SU-DHL-6 (cell line): Measurements from ENCODE around the gene RABGAP1.

Source experiments
- H2AFZ ChIP-seq: fragments of 200-600 bp; sonication (generic); 2 replicates; pipeline ENCODE4 v1.6.1; 2014; ENCODE audit warnings: low read depth, mild to moderate bottlenecking, moderate library complexity, mixed read lengths, antibody characterized with exemption, low read length; ENCODE audit not compliant: severe bottlenecking
- H3F3A ChIP-seq: fragments of 200-600 bp; shearing (Covaris generic); 2 replicates; pipeline ENCODE4 v1.6.0; 2016; ENCODE audit warnings: antibody characterized with exemption, mild to moderate bottlenecking; ENCODE audit not compliant: insufficient read depth
- H3K27ac ChIP-seq: fragments of 200-600 bp; sonication (generic); 2 replicates; pipeline ENCODE4 v1.5.1; 2016; ENCODE audit warnings: low read depth, mild to moderate bottlenecking, low read length, moderate library complexity, mixed read lengths
- H3K27me3 ChIP-seq: fragments of 200-600 bp; sonication (generic), shearing (Covaris generic); 2 replicates; pipeline ENCODE4 v1.6.0; 2014; ENCODE audit warnings: mild to moderate bottlenecking, low read length
- H3K36me3 ChIP-seq: fragments of 200-600 bp; sonication (generic); 2 replicates; pipeline ENCODE4 v1.6.1; 2014; ENCODE audit warnings: mild to moderate bottlenecking, low read length, mixed read lengths
- H3K4me2 ChIP-seq: fragments of 300-600, 200-600 bp; shearing (Covaris generic), sonication (generic); 2 replicates; pipeline ENCODE4 v1.6.0; 2014; ENCODE audit warnings: low read length, low read depth, mild to moderate bottlenecking; ENCODE audit not compliant: poor library complexity, severe bottlenecking
- H3K4me3 ChIP-seq: fragments of 200-600 bp; sonication (generic); 2 replicates; pipeline ENCODE4 v1.5.1; 2014; ENCODE audit warnings: antibody characterized with exemption, low read length, mild to moderate bottlenecking, mixed read lengths; ENCODE audit not compliant: insufficient read depth, poor library complexity, severe bottlenecking
- H3K79me2 ChIP-seq: fragments of 200-600 bp; sonication (generic); 2 replicates; pipeline ENCODE4 v1.6.1; 2014; ENCODE audit warnings: mild to moderate bottlenecking, low read length, moderate library complexity; ENCODE audit not compliant: insufficient read depth
- H3K9ac ChIP-seq: fragments of 200-600 bp; sonication (generic); 2 replicates; pipeline ENCODE4 v1.7.0; 2014; ENCODE audit warnings: mild to moderate bottlenecking, low read length
- H3K9me2 ChIP-seq: fragments of 200-600 bp; sonication (generic); replicated peaks from 2 replicates; pipeline ENCODE4 v1.6.1; 2014; ENCODE audit warnings: low read length; ENCODE audit not compliant: insufficient read depth
- H3K9me3 ChIP-seq: fragments of 200-600 bp; sonication (generic); 2 replicates; pipeline ENCODE4 v1.6.1; 2014; ENCODE audit warnings: low read length, mixed read lengths; ENCODE audit not compliant: insufficient read depth
- H4K20me1 ChIP-seq: fragments of 200-600 bp; sonication (generic); 2 replicates; pipeline ENCODE4 v1.6.1; 2014; ENCODE audit warnings: low read depth, mild to moderate bottlenecking, antibody characterized with exemption, low read length, moderate library complexity, mixed read lengths
- EZH2phosphoT487 ChIP-seq: fragments of 200-600 bp; sonication (generic), shearing (Covaris generic); conservative IDR thresholded peaks from 2 replicates; pipeline ENCODE4 v1.6.1; 2018; ENCODE audit warnings: mild to moderate bottlenecking, antibody characterized with exemption, low read length, moderate library complexity, mixed read lengths
- TF ChIP-seq, protein P1 (sequence below): fragments of 200-600 bp; sonication (generic); IDR thresholded peaks from one replicate; pipeline ENCODE4 v1.5.1; 2017; ENCODE audit warnings: antibody characterized with exemption, mild to moderate bottlenecking, low read length, moderate library complexity; ENCODE audit not compliant: insufficient read depth, poor library complexity, severe bottlenecking

The RABGAP1 gene

DNA sequence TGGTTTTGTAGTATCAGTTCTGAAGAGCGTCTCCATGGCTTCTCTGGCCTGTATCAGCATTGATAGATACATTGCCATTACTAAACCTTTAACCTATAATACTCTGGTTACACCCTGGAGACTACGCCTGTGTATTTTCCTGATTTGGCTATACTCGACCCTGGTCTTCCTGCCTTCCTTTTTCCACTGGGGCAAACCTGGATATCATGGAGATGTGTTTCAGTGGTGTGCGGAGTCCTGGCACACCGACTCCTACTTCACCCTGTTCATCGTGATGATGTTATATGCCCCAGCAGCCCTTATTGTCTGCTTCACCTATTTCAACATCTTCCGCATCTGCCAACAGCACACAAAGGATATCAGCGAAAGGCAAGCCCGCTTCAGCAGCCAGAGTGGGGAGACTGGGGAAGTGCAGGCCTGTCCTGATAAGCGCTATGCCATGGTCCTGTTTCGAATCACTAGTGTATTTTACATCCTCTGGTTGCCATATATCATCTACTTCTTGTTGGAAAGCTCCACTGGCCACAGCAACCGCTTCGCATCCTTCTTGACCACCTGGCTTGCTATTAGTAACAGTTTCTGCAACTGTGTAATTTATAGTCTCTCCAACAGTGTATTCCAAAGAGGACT, 94.2 kb downstream of the RABGAP1 start:
- Histone ChIP-seq H3K36me3 (peaks cover 11% of the 10 kb centered on the region; the same call in 1 of the 2 replicates), H3K9ac (no peak overlapping the region), H2AFZ (no peak overlapping the region), H3K27me3 (no peaks in the 10 kb centered on the region), H3K4me2 (no peak overlapping the region), H3F3A (peaks cover 10% of the 10 kb centered on the region; the same call in 1 of the 2 replicates), H3K27ac (no peak overlapping the region), H3K9me2 (no peaks in the 10 kb centered on the region), H3K9me3 (no peaks in the 10 kb centered on the region), H4K20me1 (no peaks in the 10 kb centered on the region), H3K79me2 (no peaks in the 10 kb centered on the region), H3K4me3 (no peak overlapping the region)
- no peak for TF ChIP-seq EZH2phosphoT487
- TF ChIP-seq, protein P1, sequence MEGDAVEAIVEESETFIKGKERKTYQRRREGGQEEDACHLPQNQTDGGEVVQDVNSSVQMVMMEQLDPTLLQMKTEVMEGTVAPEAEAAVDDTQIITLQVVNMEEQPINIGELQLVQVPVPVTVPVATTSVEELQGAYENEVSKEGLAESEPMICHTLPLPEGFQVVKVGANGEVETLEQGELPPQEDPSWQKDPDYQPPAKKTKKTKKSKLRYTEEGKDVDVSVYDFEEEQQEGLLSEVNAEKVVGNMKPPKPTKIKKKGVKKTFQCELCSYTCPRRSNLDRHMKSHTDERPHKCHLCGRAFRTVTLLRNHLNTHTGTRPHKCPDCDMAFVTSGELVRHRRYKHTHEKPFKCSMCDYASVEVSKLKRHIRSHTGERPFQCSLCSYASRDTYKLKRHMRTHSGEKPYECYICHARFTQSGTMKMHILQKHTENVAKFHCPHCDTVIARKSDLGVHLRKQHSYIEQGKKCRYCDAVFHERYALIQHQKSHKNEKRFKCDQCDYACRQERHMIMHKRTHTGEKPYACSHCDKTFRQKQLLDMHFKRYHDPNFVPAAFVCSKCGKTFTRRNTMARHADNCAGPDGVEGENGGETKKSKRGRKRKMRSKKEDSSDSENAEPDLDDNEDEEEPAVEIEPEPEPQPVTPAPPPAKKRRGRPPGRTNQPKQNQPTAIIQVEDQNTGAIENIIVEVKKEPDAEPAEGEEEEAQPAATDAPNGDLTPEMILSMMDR, result no peak

DNA sequence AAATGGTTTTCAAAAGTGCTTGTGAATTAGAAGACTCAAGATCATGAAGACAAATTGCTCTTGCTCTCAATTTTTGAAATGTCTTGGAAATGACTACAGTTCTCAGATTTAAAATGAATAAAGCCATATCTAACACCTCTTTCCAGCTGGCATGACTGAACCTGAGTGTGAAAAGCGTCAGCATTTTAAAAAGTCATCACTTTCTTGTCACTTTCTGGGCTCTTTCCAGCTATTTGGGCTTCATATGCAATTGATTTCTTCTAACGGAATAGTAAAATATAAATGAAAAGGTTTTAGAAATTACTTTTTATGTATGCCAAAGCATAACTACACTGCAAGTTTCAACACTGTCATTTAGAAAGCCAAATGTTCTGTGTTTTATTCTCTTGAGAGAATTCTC, 95.0 kb downstream of the RABGAP1 start:
- Histone ChIP-seq H4K20me1 (no peaks in the 10 kb centered on the region), H3K9me3 (no peaks in the 10 kb centered on the region), H3K4me2 (no peak overlapping the region), H3K27ac (no peak overlapping the region), H3K9ac (no peak overlapping the region), H2AFZ (no peak overlapping the region), H3K27me3 (no peaks in the 10 kb centered on the region), H3K4me3 (no peak overlapping the region), H3K9me2 (no peaks in the 10 kb centered on the region), H3K79me2 (no peaks in the 10 kb centered on the region), H3F3A (peaks cover 5% of the 10 kb centered on the region; the same call in 1 of the 2 replicates), H3K36me3 (peaks cover 11% of the 10 kb centered on the region; the same call in 1 of the 2 replicates)
- TF ChIP-seq, protein P1, result no peak
- no peak for TF ChIP-seq EZH2phosphoT487

DNA sequence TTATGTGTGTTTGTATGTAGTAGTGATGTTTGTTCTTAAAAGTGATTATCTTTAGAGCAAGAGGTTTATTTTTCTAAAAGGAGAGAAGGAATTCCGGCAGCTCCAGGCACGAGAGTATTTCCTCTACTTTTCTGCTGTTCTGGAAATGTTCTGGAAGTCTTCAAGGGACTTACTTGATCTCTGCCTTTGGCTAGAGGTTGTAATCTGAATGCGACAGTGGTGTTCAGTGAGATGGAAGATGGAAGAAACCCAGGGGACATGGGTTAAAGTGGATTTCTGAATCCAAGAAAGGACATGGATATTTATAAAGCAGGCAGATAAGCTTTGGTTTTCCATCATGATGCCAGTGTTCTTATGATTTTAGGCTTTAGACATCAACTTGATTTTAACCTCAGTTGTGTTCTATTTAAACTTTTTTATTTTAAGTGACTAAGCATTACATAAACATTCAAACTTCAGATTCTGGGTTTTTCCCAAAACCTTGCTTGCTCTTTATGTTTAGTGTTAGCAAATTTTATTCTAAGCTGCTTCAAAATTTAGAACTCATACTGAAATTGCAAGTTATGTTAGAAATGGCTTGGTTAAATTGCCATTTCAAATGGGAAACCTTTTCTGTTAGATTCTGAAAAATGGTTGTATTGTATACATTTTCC, 96.2 kb downstream of the RABGAP1 start:
- Histone ChIP-seq H4K20me1 (no peaks in the 10 kb centered on the region), H3K9me2 (no peaks in the 10 kb centered on the region), H3F3A (0 out of 2 replicates have a peak, but pooled peaks cover 5% of the 10 kb centered on the region), H3K36me3 (peaks cover 11% of the 10 kb centered on the region; the same call in 1 of the 2 replicates), H3K27me3 (no peaks in the 10 kb centered on the region), H3K4me3 (no peak overlapping the region), H3K4me2 (no peak overlapping the region), H2AFZ (no peak overlapping the region), H3K9me3 (no peaks in the 10 kb centered on the region), H3K27ac (no peak overlapping the region), H3K9ac (no peak overlapping the region), H3K79me2 (no peaks in the 10 kb centered on the region)
- TF ChIP-seq, protein P1, result no peak
- TF ChIP-seq EZH2phosphoT487, result no peak
